Activated T-helper 17 cell treated with anti-CD3 and anti-CD28 coated beads, Interleukin-2, amount 50 U/mL, for 72 hours (primary cell): ENCODE measurements around the gene APBB1. TPM values are rescaled to one million over a fixed set of nuclear protein-coding genes. Genes with fewer than 3 reads are reported as not detected.

Source experiments
- ATAC-seq: fragments of 150-1000 bp; cut with Tn5 transposase; replicated peaks from 2 replicates; pipeline ENCODE4 v1.10.0; 2021; ENCODE audit warnings: mild to moderate bottlenecking, moderate library complexity
- H3K27ac Mint-ChIP-seq: one replicate; pipeline ENCODE4 v1.8.0; 2022; ENCODE audit warnings: mixed read lengths
- H3K27me3 Mint-ChIP-seq: one replicate; pipeline ENCODE4 v1.8.0; 2022; ENCODE audit warnings: mixed read lengths
- H3K36me3 Mint-ChIP-seq: one replicate; pipeline ENCODE4 v1.8.0; 2022; ENCODE audit warnings: low read depth, mild to moderate bottlenecking, mixed read lengths
- H3K4me1 Mint-ChIP-seq: one replicate; pipeline ENCODE4 v1.8.0; 2022; ENCODE audit warnings: mixed read lengths
- H3K4me3 Mint-ChIP-seq: one replicate; pipeline ENCODE4 v1.8.0; 2022; ENCODE audit warnings: mild to moderate bottlenecking, mixed read lengths
- H3K9me3 Mint-ChIP-seq: one replicate; pipeline ENCODE4 v1.8.0; 2022; ENCODE audit warnings: mixed read lengths
- total RNA-seq, 2 donors: library from RNA; stranded (reverse); gene quantifications; one replicate each; pipeline ENCODE4 v1.2.3, GENCODE V29; 2022

APBB1 gene
- total RNA-seq, 2 donors from 2014 or later = 46.1 to 62.5 TPM

GRCh38 chr11:6357222-6357621, 61.7 kb downstream of the APBB1 start:
- Mint-ChIP-seq H3K9me3 (no peaks in the 10 kb centered on the region), H3K27ac (peak overlapping the region; percentile 39), H3K27me3 (no peaks in the 10 kb centered on the region), H3K4me1 (peaks cover 21% of the 10 kb centered on the region), H3K4me3 (peak overlapping the region; percentile 48), H3K36me3 (no peaks in the 10 kb centered on the region)
- peak; percentile 93 for ATAC-seq

- no peaks in the 10 kb centered on the region for H3K9me3 Mint-ChIP-seq
These were observed 62.3 kb downstream of the APBB1 start for GRCh38 chr11:6356503-6357055.

GRCh38 chr11:6354651-6355485, 64.0 kb downstream of the APBB1 start:
- no peak overlapping the region for H3K4me3 Mint-ChIP-seq
- no peak for ATAC-seq
- no peaks in the 10 kb centered on the region for H3K9me3 Mint-ChIP-seq
- peaks cover 27% of the 10 kb centered on the region for H3K4me1 Mint-ChIP-seq
- no peaks in the 10 kb centered on the region for H3K27me3 Mint-ChIP-seq
- no peaks in the 10 kb centered on the region for H3K36me3 Mint-ChIP-seq
- peak overlapping the region; percentile 51 for H3K27ac Mint-ChIP-seq

More at GRCh38 chr11:6356503-6357055, 62.3 kb downstream of the APBB1 start:
- H3K36me3 Mint-ChIP-seq = no peaks in the 10 kb centered on the region
- ATAC-seq = no peak
- peak overlapping the region; percentile 39 for H3K27ac Mint-ChIP-seq
- H3K4me1 Mint-ChIP-seq = peaks cover 27% of the 10 kb centered on the region
- peak overlapping the region; percentile 48 for H3K4me3 Mint-ChIP-seq
- H3K27me3 Mint-ChIP-seq = no peaks in the 10 kb centered on the region

GRCh38 chr11:6353367-6353987, 65.4 kb downstream of the APBB1 start:
- ATAC-seq = no peak
- Mint-ChIP-seq H3K27me3 (no peaks in the 10 kb centered on the region), H3K27ac (peak overlapping the region; percentile 51), H3K36me3 (no peaks in the 10 kb centered on the region), H3K9me3 (no peaks in the 10 kb centered on the region), H3K4me3 (peak overlapping the region; percentile 23), H3K4me1 (peaks cover 27% of the 10 kb centered on the region)

GRCh38 chr11:6351782-6352382, 67.0 kb downstream of the APBB1 start:
- Mint-ChIP-seq H3K4me3 (peak overlapping the region; percentile 55), H3K36me3 (no peaks in the 10 kb centered on the region), H3K27me3 (no peaks in the 10 kb centered on the region), H3K9me3 (no peaks in the 10 kb centered on the region), H3K27ac (peak overlapping the region; percentile 61), H3K4me1 (peaks cover 22% of the 10 kb centered on the region)
- ATAC-seq = peak; percentile 97

GRCh38 chr11:6350486-6350885, 68.4 kb downstream of the APBB1 start:
- no peaks in the 10 kb centered on the region for H3K27me3 Mint-ChIP-seq
- ATAC-seq = no peak
- peak overlapping the region; percentile 61 for H3K27ac Mint-ChIP-seq
- H3K4me1 Mint-ChIP-seq = peaks cover 17% of the 10 kb centered on the region
- no peaks in the 10 kb centered on the region for H3K9me3 Mint-ChIP-seq
- H3K4me3 Mint-ChIP-seq = no peak overlapping the region
- H3K36me3 Mint-ChIP-seq = no peaks in the 10 kb centered on the region

- no peaks in the 10 kb centered on the region for H3K27me3 Mint-ChIP-seq
- no peak for ATAC-seq
- H3K27ac Mint-ChIP-seq = no peak overlapping the region
- no peak overlapping the region for H3K4me3 Mint-ChIP-seq
- no peaks in the 10 kb centered on the region for H3K36me3 Mint-ChIP-seq
- H3K4me1 Mint-ChIP-seq = peaks cover 17% of the 10 kb centered on the region
- no peaks in the 10 kb centered on the region for H3K9me3 Mint-ChIP-seq
These were observed 68.9 kb downstream of the APBB1 start for GRCh38 chr11:6350043-6350442.

- H3K27me3 Mint-ChIP-seq = no peaks in the 10 kb centered on the region
- no peaks in the 10 kb centered on the region for H3K4me1 Mint-ChIP-seq
- no peak for ATAC-seq
- no peaks in the 10 kb centered on the region for H3K36me3 Mint-ChIP-seq
- H3K4me3 Mint-ChIP-seq = no peak overlapping the region
- no peaks in the 10 kb centered on the region for H3K9me3 Mint-ChIP-seq
- H3K27ac Mint-ChIP-seq = no peak overlapping the region
These were observed 73.5 kb downstream of the APBB1 start for GRCh38 chr11:6345366-6345765.

Other genes starting within 250 kb of the APBB1 start
- not detected for gene OR52B2, start 248.8 kb downstream of the APBB1 start, total RNA-seq
- gene OR52W1, start 219.9 kb downstream of the APBB1 start, total RNA-seq = not detected
- not detected for gene C11orf42, start 213.5 kb downstream of the APBB1 start, total RNA-seq
- gene FHIP1B, start 184.5 kb downstream of the APBB1 start, total RNA-seq = 10 to 100 TPM; 16.9 to 25.4 TPM
- under 1 TPM in 1 of 2 donors, not detected in 1; 0.24 TPM for gene CNGA4, start 180.0 kb downstream of the APBB1 start, total RNA-seq
- not detected for gene CCKBR, start 159.3 kb downstream of the APBB1 start, total RNA-seq
- gene CAVIN3, start 98.6 kb downstream of the APBB1 start, total RNA-seq = 10 to 100 TPM in 1 of 2 donors, 1 to 10 TPM in 1; 7.6 to 37.2 TPM
- 10 to 100 TPM; 12.9 to 15.2 TPM for gene SMPD1, start 28.6 kb downstream of the APBB1 start, total RNA-seq
- gene HPX, start 21.9 kb upstream of the APBB1 start, total RNA-seq = 1 to 10 TPM in 1 of 2 donors, under 1 TPM in 1; 0.58 to 1.3 TPM
- 10 to 100 TPM in 1 of 2 donors, 1 to 10 TPM in 1; 7.0 to 10.7 TPM for gene TRIM3, start 54.8 kb upstream of the APBB1 start, total RNA-seq
- gene ARFIP2, start 62.2 kb upstream of the APBB1 start, total RNA-seq = 10 to 100 TPM; 44.0 to 48.8 TPM
- 10 to 100 TPM; 42.7 to 43.7 TPM for gene TIMM10B, start 62.4 kb upstream of the APBB1 start, total RNA-seq
- 10 to 100 TPM; 25.2 to 39.3 TPM for gene DNHD1, start 78.2 kb upstream of the APBB1 start, total RNA-seq
- 10 to 100 TPM; 27.2 to 31.9 TPM for gene RRP8, start 184.5 kb upstream of the APBB1 start, total RNA-seq
- 100 to 1,000 TPM in 1 of 2 donors, 10 to 100 TPM in 1; 85.0 to 113 TPM for gene ILK, start 184.7 kb upstream of the APBB1 start, total RNA-seq
- 100 to 1,000 TPM in 1 of 2 donors, 10 to 100 TPM in 1; 82.2 to 106 TPM for gene TAF10, start 193.1 kb upstream of the APBB1 start, total RNA-seq
- 100 to 1,000 TPM in 1 of 2 donors, 10 to 100 TPM in 1; 75.7 to 172 TPM for gene TPP1, start 200.3 kb upstream of the APBB1 start, total RNA-seq
- 1 to 10 TPM in 1 of 2 donors, under 1 TPM in 1; 0.26 to 1.5 TPM for gene DCHS1, start 236.7 kb upstream of the APBB1 start, total RNA-seq